GM20431 (cell line): ENCODE results near the gene SH3PXD2A.
"Not testable (repeated sequence)": the region's sequence is repeated elsewhere in the genome, so short reads cannot be mapped to it uniquely, and the experiment has no call there.

ENCODE experiments used
- in situ Hi-C: fragments of 300-500 bp; cut with MseI, MboI; formaldehyde crosslinking; loops from one replicate; pipeline ENCODE4 v1.15.0; 2020; ENCODE audit warnings: low sequenced_read_pairs; ENCODE audit not compliant: unreplicated experiment

Gene SH3PXD2A

DNA sequence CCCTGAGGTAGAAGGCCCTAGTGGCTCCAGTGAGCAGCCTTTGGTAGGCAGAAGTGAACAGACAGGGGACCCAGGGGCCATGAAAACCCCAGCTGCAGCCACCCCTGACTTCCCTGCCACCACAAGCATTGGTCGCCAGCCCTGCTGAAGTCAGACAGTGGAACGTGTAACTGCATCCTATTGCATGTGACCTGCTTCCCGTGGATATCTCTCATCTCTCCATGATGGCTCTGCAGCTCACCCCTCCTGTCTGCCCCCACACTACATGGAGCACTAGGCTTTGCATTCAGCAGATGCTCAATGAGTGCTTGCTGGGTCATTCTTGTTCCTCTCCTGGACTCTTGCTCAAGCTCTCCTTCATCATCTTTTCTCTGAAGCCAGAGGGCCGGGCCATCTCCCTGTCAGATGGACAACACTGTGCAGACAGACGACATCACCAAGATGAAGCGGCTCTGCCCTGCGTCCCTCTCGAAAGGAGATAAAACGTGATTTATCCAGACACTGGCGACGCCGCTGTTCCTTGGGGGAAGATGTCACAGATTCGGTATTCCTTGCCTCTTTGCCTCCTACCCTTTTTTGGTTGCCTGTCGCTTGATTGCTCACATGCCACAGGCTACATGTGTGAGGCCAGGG is 117.5 kb downstream of the SH3PXD2A start:
- in situ Hi-C loops: no loop called here

DNA sequence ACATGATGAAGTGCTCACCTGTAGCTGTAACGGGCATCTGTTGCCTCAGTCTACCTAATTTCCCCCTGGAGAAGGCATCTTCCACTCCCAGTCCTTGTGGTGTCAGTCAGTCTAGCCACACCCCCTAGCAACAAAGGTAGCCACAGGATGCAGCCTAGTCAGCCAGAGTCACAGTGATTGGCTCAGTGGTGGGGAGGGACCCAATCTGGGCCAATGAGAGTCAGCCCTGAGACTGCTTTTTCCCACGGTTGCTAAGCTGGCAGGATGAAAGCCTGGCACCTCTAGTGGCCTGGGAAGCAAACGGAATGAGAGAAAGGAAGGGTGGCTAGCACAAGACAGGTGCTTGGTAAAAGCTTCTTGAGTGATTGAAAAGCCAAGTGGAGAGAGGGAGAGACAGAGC is 118.6 kb downstream of the SH3PXD2A start:
- in situ Hi-C loops: no loop called here

GRCh38 chr10:103736044-103736443 is 119.3 kb downstream of the SH3PXD2A start:
- in situ Hi-C loops: no loop called here

- in situ Hi-C loops: no loop called here
These were observed 120.6 kb downstream of the SH3PXD2A start for GRCh38 chr10:103734731-103735130.

DNA sequence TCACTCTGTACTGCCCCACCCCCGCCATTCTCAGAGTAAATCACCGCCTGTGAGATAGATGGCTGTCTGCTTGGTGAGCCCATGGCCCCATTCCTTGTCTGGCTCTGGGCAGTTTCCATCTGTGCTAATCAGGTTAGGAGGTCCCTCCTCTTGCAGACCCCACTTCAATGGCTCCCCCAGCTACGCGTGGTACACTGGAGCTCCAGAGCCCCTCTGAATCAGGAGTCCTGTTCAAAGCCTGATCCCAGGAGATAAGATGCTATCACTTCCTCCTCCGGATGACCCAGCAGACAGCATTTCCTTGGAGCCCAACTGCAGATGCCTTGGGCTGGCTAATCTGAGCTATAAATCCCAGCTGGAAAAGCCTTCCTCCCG is 122.3 kb downstream of the SH3PXD2A start:
- in situ Hi-C loops: no loop called here

GRCh38 chr10:103732339-103733044 is 122.9 kb downstream of the SH3PXD2A start:
- in situ Hi-C loops: no loop called here

DNA sequence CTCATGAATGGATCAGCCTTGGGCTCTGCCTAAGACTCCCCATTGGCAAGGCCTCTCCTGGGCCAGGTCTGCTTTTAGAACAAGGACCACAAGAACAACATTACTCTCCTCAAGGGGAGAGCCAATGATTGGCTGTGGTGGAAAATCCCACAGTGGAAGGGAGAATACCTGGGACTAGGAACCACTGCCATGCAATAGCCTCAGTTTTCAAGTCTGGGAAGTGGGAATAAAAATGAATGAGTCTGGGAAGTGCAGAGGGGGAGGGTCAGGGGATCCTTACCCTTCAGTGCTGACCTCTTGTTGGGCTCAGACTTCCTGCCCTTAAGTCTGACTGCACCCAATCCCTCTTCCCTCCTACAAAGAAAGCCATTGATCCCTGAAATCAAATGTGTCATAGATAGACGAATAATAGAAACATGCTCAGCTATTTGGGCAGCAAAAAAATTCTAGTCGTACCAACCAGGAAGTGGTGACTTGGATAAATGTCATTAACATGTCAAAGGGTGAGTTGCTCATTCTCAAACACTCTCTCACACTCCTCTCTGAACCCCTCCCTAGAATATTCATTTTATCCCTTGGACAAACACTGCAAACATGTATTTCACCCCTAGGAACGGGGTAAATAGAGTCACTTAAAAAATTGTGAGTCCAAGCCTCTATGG is 123.6 kb downstream of the SH3PXD2A start:
- in situ Hi-C loops: no loop called here

DNA sequence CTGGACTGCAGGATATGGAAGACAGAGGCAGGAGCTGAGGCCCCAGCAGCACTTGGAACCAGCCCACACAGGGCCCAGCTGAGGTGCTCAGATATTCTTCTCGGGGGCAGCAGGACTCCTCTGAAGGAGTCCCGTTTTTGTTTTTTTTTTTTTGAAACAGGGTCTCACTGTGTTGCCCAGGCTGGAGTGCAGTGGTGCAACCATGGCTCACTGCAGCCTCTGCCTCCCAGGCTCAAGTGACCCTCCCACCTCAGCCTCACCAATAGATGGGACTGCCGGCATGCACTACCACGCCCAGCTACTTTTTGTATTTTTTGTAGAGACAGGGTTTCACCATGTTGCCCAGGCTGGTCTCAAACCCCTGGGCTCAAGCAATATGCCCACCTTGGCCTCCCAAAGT is 124.3 kb downstream of the SH3PXD2A start:
- in situ Hi-C loops: not testable (repeated sequence)

DNA sequence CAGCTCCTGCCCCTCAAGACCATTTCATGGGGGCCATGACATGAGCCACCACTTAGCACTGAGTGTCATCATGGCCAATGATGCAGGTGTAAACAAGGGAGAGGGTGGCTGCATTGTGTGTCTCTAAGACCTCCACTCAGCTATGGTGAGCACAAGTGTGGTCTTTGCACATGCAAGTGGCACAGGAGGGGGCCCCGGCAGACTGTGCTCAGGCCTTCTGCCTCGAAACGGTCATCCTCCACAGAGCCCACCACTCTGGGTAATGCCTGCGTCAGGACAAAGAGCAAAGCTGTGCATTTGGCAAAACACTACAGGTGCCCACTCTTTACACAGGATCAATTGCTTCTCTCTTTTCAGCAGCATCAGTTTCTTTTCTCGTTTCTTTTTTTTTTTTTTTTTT is 125.5 kb downstream of the SH3PXD2A start:
- in situ Hi-C loops: loop anchor here (10.0 kb wide), 1 partner anchor 135 kb away; no protein-coding TSS in a partner anchor

DNA sequence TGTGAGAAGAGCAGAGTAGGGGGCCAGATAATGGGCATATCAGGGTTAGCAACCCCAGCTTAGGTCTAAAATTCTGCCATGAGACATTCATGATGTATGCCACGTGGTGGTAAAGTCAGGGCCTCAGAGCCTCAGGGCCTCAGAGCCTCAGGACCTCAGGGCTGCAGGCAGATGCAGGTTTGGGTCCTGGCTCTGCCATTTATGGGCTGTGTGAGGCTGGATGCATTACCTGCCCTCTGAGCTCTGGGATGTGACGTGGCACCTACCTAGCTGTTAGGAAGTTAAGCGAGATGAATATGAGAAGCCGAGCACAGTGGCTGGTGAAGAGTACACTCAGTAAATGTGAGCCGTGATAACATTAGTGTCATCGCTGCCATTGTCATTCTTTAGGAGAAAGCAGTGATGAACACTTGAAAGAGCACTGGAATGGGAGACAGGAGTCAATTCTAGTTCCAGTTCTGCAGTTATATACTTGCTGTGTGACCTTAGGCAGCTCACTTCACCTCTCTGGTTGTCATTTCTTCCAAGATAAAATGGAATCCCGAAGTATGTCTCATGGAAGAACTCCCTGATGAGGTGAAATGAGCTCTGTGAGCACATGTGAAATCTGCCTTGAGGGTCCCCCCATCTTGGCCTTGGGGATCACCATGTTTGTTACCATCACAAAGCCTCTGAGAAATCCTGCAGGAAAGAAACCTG is 127.2 kb downstream of the SH3PXD2A start:
- in situ Hi-C loops: loop anchor here (10.0 kb wide), 1 partner anchor 137 kb away; no protein-coding TSS in a partner anchor

DNA sequence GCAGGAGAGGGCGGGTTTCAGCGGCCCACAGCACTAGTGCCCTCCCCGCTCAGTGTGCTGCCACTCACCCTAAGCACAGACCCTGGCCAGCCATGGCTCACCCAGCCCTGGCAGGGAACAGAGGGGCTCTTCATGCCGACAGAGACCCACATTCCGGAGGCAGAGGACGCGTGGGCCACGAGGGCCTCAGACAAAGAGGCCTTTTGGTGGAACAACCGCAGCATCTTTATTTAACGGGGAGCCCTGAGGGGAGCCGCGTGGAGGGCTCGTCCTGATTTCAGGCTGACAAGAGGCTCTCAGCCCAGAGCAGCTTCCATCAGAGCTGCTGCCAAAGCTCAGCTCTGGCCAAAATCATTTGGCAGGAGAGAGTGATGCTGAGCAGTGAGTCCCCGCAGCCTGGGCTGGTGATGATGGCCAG is 127.8 kb downstream of the SH3PXD2A start:
- in situ Hi-C loops: loop anchor here (10.0 kb wide), 1 partner anchor 137 kb away; no protein-coding TSS in a partner anchor

GRCh38 chr10:103726637-103727036 is 128.7 kb downstream of the SH3PXD2A start:
- in situ Hi-C loops: loop anchor here (10.0 kb wide), 1 partner anchor 138 kb away; no protein-coding TSS in a partner anchor

DNA sequence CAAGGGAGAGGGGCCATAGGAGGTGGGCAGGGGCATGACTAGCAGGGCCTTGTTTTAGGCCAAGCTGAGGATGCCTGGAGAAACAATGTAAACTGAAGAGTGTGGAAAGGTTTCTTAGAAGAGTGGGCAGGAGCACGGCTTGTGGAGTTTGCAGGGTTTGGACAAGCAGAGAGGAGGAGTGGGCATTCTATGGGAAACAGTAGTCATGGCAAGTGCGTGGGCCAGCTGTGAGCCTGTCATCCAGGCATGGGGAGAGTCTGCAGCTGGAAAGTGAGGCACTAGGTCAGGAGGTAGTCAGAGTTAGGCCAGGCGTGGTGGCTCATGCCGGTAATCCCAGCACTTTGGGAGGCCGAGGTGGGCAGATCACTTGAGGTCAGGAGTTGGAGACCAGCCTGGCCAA is 130.1 kb downstream of the SH3PXD2A start:
- in situ Hi-C loops: loop anchor here (10.0 kb wide), 1 partner anchor 140 kb away; no protein-coding TSS in a partner anchor

DNA sequence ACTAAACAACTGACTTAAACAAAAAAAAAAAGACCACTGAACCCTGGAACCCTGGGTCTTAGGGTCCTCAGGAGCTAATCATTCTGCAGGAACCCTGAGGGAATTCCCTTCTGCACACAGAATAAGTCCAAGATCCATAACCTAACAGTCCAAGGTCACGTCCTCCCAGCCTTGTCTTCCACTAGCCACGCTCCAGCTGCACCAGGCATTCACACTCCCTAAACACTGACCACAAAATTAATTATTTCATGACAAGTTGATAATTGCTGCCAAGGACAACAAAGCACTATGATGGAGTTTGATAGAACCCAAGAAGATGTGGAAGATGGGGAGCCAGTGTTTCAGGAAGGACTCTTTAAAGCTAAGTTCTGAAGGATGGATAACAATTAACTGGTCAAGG is 130.6 kb downstream of the SH3PXD2A start:
- in situ Hi-C loops: loop anchor here (10.0 kb wide), 1 partner anchor 140 kb away; no protein-coding TSS in a partner anchor

DNA sequence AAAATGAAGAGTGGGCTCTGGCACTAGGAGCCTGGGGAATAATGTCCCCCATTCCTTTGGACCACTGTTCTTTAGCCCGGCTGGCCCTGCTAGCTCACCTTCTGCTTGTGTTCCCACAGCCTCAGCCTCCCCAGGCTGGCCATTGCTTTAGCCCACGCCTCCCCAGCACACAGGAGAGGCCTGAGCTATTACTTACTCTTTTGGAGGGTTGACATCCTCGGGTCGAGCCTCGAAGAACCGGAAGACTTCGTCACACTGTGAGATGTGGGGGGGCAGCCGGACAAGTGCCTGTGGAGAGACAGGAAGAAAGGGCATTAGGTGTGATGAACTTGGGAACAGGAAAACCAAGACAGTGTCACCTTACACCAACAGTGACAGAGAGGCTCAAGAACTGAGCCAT is 131.3 kb downstream of the SH3PXD2A start:
- in situ Hi-C loops: loop anchor here (10.0 kb wide), 1 partner anchor 141 kb away; no protein-coding TSS in a partner anchor

- in situ Hi-C loops: loop anchor here (10.0 kb wide), 1 partner anchor 141 kb away; no protein-coding TSS in a partner anchor
These were observed 131.8 kb downstream of the SH3PXD2A start for GRCh38 chr10:103723557-103723956.

GRCh38 chr10:103722632-103723031 is 132.7 kb downstream of the SH3PXD2A start:
- in situ Hi-C loops: loop anchor here (10.0 kb wide), 1 partner anchor 142 kb away; no protein-coding TSS in a partner anchor

GRCh38 chr10:103720964-103721335 is 134.4 kb downstream of the SH3PXD2A start:
- in situ Hi-C loops: loop anchor here (10.0 kb wide), 1 partner anchor 144 kb away; no protein-coding TSS in a partner anchor

- in situ Hi-C loops: loop anchor here (10.0 kb wide), 1 partner anchor 144 kb away; no protein-coding TSS in a partner anchor
These were observed 134.9 kb downstream of the SH3PXD2A start for GRCh38 chr10:103720328-103720963.
